ENCODE measurements around the gene TPRKB. TPM values are rescaled to one million over a fixed set of nuclear protein-coding genes. Genes with fewer than 3 reads are reported as not detected.
"Not testable (repeated sequence)": the region's sequence is repeated elsewhere in the genome, so short reads cannot be mapped to it uniquely, and the experiment has no call there.

Gene TPRKB
- 28.0 to 58.4 TPM (median 32.3 TPM) in 3 replicates for polyA plus RNA-seq
- polyA plus RNA-seq (2011; ENCODE audit: low read depth) = 21.4 TPM
- 31.7 and 54.0 TPM in 2 replicates for polyA plus RNA-seq (2011; cell fraction: cytosol; rRNA removed)
- 12.8 and 14.6 TPM in 2 replicates for polyA plus RNA-seq (2011; cell fraction: nucleus; rRNA removed)
- 26.6 and 41.8 TPM in 2 replicates for polyA plus RNA-seq (2012; ENCODE audit: low replicate concordance)
- polyA minus RNA-seq = 3.7 to 7.3 TPM (median 6.4 TPM) in 3 replicates
- polyA minus RNA-seq (2011; cell fraction: cytosol; rRNA and poly(A)+ RNA removed) = 5.4 TPM
- polyA minus RNA-seq (2011; cell fraction: nucleus; rRNA and poly(A)+ RNA removed) = 3.7 and 5.7 TPM in 2 replicates

- DNase-seq (ENCODE audit: low read depth, low spot score) (peak; percentile 65), FAIRE-seq (peak; percentile 71)
- H3K9me1 ChIP-seq (ENCODE audit: control insufficient read depth, extremely low read depth, insufficient read depth, low read length) = no peaks in the 10 kb centered on the region
- dilution Hi-C loops (cut with MboI; ENCODE audit: extremely low pct_ligation_motif_present, low sequenced_read_pairs) = no loop called here
- peak within 1 kb of the TSS; percentile 93 for H3K9ac ChIP-seq (ENCODE audit: control insufficient read depth, extremely low read depth, insufficient read depth, low read length)
- H2AFZ ChIP-seq (ENCODE audit: control insufficient read depth, low read length) = peak within 1 kb of the TSS; percentile 96
- no peaks in the 10 kb centered on the region for H3K27me3 ChIP-seq (ENCODE audit: control insufficient read depth, extremely low read depth, insufficient read depth, low read length)
- H3K4me3 ChIP-seq (ENCODE audit: control insufficient read depth in 2 of 3, extremely low read depth in 1 of 3, insufficient read depth in 2 of 3, low read depth in 1 of 3, low read length in 3 of 3) = peak within 1 kb of the TSS; percentile 89 to 99 (median 94)
- H3K9me3 ChIP-seq (ENCODE audit: control insufficient read depth, low read depth, low read length) = no peaks in the 10 kb centered on the region
- no peak for TF ChIP-seq EZH2 (IDR thresholded peaks at IDR 0.05; ENCODE audit: low read length)
- TF ChIP-seq, protein P1, sequence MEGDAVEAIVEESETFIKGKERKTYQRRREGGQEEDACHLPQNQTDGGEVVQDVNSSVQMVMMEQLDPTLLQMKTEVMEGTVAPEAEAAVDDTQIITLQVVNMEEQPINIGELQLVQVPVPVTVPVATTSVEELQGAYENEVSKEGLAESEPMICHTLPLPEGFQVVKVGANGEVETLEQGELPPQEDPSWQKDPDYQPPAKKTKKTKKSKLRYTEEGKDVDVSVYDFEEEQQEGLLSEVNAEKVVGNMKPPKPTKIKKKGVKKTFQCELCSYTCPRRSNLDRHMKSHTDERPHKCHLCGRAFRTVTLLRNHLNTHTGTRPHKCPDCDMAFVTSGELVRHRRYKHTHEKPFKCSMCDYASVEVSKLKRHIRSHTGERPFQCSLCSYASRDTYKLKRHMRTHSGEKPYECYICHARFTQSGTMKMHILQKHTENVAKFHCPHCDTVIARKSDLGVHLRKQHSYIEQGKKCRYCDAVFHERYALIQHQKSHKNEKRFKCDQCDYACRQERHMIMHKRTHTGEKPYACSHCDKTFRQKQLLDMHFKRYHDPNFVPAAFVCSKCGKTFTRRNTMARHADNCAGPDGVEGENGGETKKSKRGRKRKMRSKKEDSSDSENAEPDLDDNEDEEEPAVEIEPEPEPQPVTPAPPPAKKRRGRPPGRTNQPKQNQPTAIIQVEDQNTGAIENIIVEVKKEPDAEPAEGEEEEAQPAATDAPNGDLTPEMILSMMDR (optimal IDR thresholded peaks at IDR 0.05 in 1 of 3, IDR thresholded peaks at IDR 0.05 in 1 of 3, conservative IDR thresholded peaks at IDR 0.05 in 1 of 3; ENCODE audit: extremely low read depth in 1 of 3, insufficient read depth in 2 of 3, low read length in 3 of 3) = no peak
- no peaks in the 10 kb centered on the region for H4K20me1 ChIP-seq (ENCODE audit: control insufficient read depth, extremely low read depth, insufficient read depth, low read length)
- H3K79me2 ChIP-seq (ENCODE audit: control insufficient read depth, insufficient read depth, low read length) = peaks cover 21% of the 10 kb centered on the region
- peaks cover 12% of the 10 kb centered on the region for H3K4me1 ChIP-seq (ENCODE audit: control insufficient read depth, extremely low read depth, insufficient read depth, low read length)
- H3K4me2 ChIP-seq (ENCODE audit: control insufficient read depth, extremely low read depth, insufficient read depth, low read depth, low read length) = peak within 1 kb of the TSS; percentile 100
- peak within 1 kb of the TSS; percentile 79 for H3K27ac ChIP-seq (ENCODE audit: control insufficient read depth, insufficient read depth, low read length)
- H3K36me3 ChIP-seq (ENCODE audit: control insufficient read depth in 2 of 2, extremely low read depth in 1 of 2, insufficient read depth in 2 of 2, low read length in 2 of 2) = peaks cover 7 to 14% of the 10 kb centered on the region in 2 experiments
Measured at GRCh38 chr2:73736855-73737779, at the start of gene TPRKB. Gene TPRKB, minus strand, starts transcription at chr2:73737345. Its CDS starts 2,776 bp downstream, at chr2:73734569.

- Histone ChIP-seq H2AFZ (ENCODE audit: control insufficient read depth, low read length) (peak within 1 kb of the TSS; percentile 64), H3K79me2 (ENCODE audit: control insufficient read depth, insufficient read depth, low read length) (peaks cover 10% of the 10 kb centered on the region), H3K27ac (ENCODE audit: control insufficient read depth, insufficient read depth, low read length) (peak within 1 kb of the TSS; percentile 57)
- H3K4me2 ChIP-seq (ENCODE audit: control insufficient read depth, extremely low read depth, insufficient read depth, low read depth, low read length); H3K27me3 ChIP-seq (ENCODE audit: control insufficient read depth, extremely low read depth, insufficient read depth, low read length); H3K9me3 ChIP-seq (ENCODE audit: control insufficient read depth, low read depth, low read length); H3K4me1 ChIP-seq (ENCODE audit: control insufficient read depth, extremely low read depth, insufficient read depth, low read length); H3K4me3 ChIP-seq (ENCODE audit: control insufficient read depth in 2 of 3, extremely low read depth in 1 of 3, insufficient read depth in 2 of 3, low read depth in 1 of 3, low read length in 3 of 3); H4K20me1 ChIP-seq (ENCODE audit: control insufficient read depth, extremely low read depth, insufficient read depth, low read length); H3K9ac ChIP-seq (ENCODE audit: control insufficient read depth, extremely low read depth, insufficient read depth, low read length); DNase-seq (ENCODE audit: low read depth, low spot score); H3K9me1 ChIP-seq (ENCODE audit: control insufficient read depth, extremely low read depth, insufficient read depth, low read length); dilution Hi-C loops (cut with MboI; ENCODE audit: extremely low pct_ligation_motif_present, low sequenced_read_pairs); FAIRE-seq; H3K36me3 ChIP-seq (ENCODE audit: control insufficient read depth in 2 of 2, extremely low read depth in 1 of 2, insufficient read depth in 2 of 2, low read length in 2 of 2): not testable (repeated sequence)
Measured at GRCh38 chr2:73783883-73784282, 46.7 kb upstream of the TPRKB start, which contains the start of gene C2orf78. Gene C2orf78, plus strand, starts transcription at chr2:73784183. Its CDS starts 127 bp downstream, at chr2:73784310.

DNA sequence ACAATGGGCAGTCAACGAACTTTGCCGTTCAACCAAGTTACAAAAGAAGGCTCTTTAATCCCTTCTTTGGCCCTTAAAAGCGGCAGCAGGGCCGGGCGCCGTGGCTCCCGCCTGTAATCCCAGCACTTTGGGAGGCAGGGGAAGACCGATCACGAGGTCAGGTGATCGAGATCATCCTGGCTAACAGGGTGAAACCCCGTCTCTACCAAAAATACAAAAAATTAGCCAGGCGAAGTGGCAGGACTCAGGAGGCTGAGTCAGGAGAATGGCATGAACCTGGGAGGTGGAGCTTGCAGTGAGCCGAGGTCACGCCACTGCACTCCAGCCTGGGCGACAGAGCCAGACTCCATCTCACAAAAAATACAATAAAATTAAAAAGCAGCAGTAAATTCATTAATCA lies 46.3 kb upstream of the TPRKB start:
- H4K20me1 ChIP-seq (ENCODE audit: control insufficient read depth, extremely low read depth, insufficient read depth, low read length); H3K9me1 ChIP-seq (ENCODE audit: control insufficient read depth, extremely low read depth, insufficient read depth, low read length); H3K36me3 ChIP-seq (ENCODE audit: control insufficient read depth in 2 of 2, extremely low read depth in 1 of 2, insufficient read depth in 2 of 2, low read length in 2 of 2); H3K27me3 ChIP-seq (ENCODE audit: control insufficient read depth, extremely low read depth, insufficient read depth, low read length); dilution Hi-C loops (cut with MboI; ENCODE audit: extremely low pct_ligation_motif_present, low sequenced_read_pairs); H3K4me3 ChIP-seq (ENCODE audit: control insufficient read depth in 2 of 3, extremely low read depth in 1 of 3, insufficient read depth in 2 of 3, low read depth in 1 of 3, low read length in 3 of 3); H3K9ac ChIP-seq (ENCODE audit: control insufficient read depth, extremely low read depth, insufficient read depth, low read length); H3K4me1 ChIP-seq (ENCODE audit: control insufficient read depth, extremely low read depth, insufficient read depth, low read length); H3K4me2 ChIP-seq (ENCODE audit: control insufficient read depth, extremely low read depth, insufficient read depth, low read depth, low read length); DNase-seq (ENCODE audit: low read depth, low spot score); FAIRE-seq; H3K9me3 ChIP-seq (ENCODE audit: control insufficient read depth, low read depth, low read length): not testable (repeated sequence)
- Histone ChIP-seq H2AFZ (ENCODE audit: control insufficient read depth, low read length) (peak overlapping the region; percentile 64), H3K79me2 (ENCODE audit: control insufficient read depth, insufficient read depth, low read length) (peaks cover 15% of the 10 kb centered on the region), H3K27ac (ENCODE audit: control insufficient read depth, insufficient read depth, low read length) (peak overlapping the region; percentile 57)
